SK-N-MC (cell line): ENCODE measurements around the gene GSTM2.
"Not testable (repeated sequence)": the region's sequence is repeated elsewhere in the genome, so short reads cannot be mapped to it uniquely, and the experiment has no call there.

Experiments
- EZH2 ChIP-seq: fragments of 200-600 bp; sonication (generic); IDR thresholded peaks from one replicate; pipeline ENCODE4 v1.6.1; 2017; ENCODE audit warnings: antibody characterized with exemption
- POLR2AphosphoS5 ChIP-seq: IDR thresholded peaks from 2 replicates; pipeline ENCODE4 v1.6.1; 2012; ENCODE audit warnings: mild to moderate bottlenecking, low read depth, low read length, borderline replicate concordance

GRCh38 chr1:109660691-109661026, 7.2 kb upstream of the GSTM2 start:
- not testable (repeated sequence) for TF ChIP-seq EZH2, POLR2AphosphoS5
